Measurements from ENCODE around the gene RLN3. TPM values are rescaled to one million over a fixed set of nuclear protein-coding genes. Genes with fewer than 3 reads are reported as not detected.

RLN3 gene
- total and polyA plus RNA-seq, 8 donors: not detected

- no peaks in the 10 kb centered on the region for H3K27me3 ChIP-seq
- peaks cover 8 to 70% (median 63%) of the 10 kb centered on the region in 4 donors for H3K36me3 ChIP-seq
- no peaks in the 10 kb centered on the region for H3K9me3 ChIP-seq
- DNase-seq: no peak
- intact Hi-C loops (cut with DNase I; ENCODE audit: low total_unique reads): no loop called here
- WGBS, 5 donors: 91 to 96% (median 94%) methylated on average over 3 to 7 of the region's 7 CpGs
- peaks cover 8 to 16% (median 13%) of the 10 kb centered on the region in 4 donors for H3K4me1 ChIP-seq
- H3K4me3 ChIP-seq: no peak overlapping the region
- H3K27ac ChIP-seq: no peak overlapping the region
- no peak for TF ChIP-seq POLR2AphosphoS5 (IDR thresholded peaks at IDR 0.05)
- TF ChIP-seq EP300 (IDR thresholded peaks at IDR 0.05): no peak
- TF ChIP-seq CTCF (IDR thresholded peaks at IDR 0.05): no peak
- no peak for TF ChIP-seq POLR2A (IDR thresholded peaks at IDR 0.05)
These were observed 35.9 kb upstream of the RLN3 start for GRCh38 chr19:13992025-13992424.

GRCh38 chr19:13993590-13994300 is 34.2 kb upstream of the RLN3 start:
- Histone ChIP-seq H3K9me3 (peaks cover 0 to 1% (median under 1%) of the 10 kb centered on the region in 4 donors), H3K4me1 (no peaks in the 10 kb centered on the region), H3K27ac (no peak overlapping the region), H3K27me3 (no peaks in the 10 kb centered on the region), H3K4me3 (no peak overlapping the region), H3K36me3 (peaks cover 8 to 80% (median 66%) of the 10 kb centered on the region in 4 donors)
- TF ChIP-seq POLR2A (IDR thresholded peaks at IDR 0.05): no peak
- TF ChIP-seq CTCF (IDR thresholded peaks at IDR 0.05): no peak
- no peak for TF ChIP-seq POLR2AphosphoS5 (IDR thresholded peaks at IDR 0.05)
- no peak for TF ChIP-seq EP300 (IDR thresholded peaks at IDR 0.05)
- DNase-seq: no peak
- 81 to 86% (median 84%) methylated on average over 16 to 22 of the region's 22 CpGs for WGBS, 5 donors
- intact Hi-C loops (cut with DNase I; ENCODE audit: low total_unique reads): no loop called here

GRCh38 chr19:13995017-13995728 is 32.8 kb upstream of the RLN3 start:
- DNase-seq: no peak
- Histone ChIP-seq H3K27ac (no peak overlapping the region), H3K9me3 (peaks cover 0 to 7% (median 3%) of the 10 kb centered on the region in 4 donors), H3K4me1 (no peaks in the 10 kb centered on the region), H3K36me3 (peaks cover 8 to 81% (median 59%) of the 10 kb centered on the region in 4 donors), H3K4me3 (no peak overlapping the region), H3K27me3 (no peaks in the 10 kb centered on the region)
- TF ChIP-seq CTCF (IDR thresholded peaks at IDR 0.05) (no peak), POLR2AphosphoS5 (IDR thresholded peaks at IDR 0.05) (no peak), POLR2A (IDR thresholded peaks at IDR 0.05) (no peak), EP300 (IDR thresholded peaks at IDR 0.05) (no peak)
- 81 to 89% (median 87%) methylated on average over 9 to 13 of the region's 13 CpGs for WGBS, 5 donors
- intact Hi-C loops (cut with DNase I; ENCODE audit: low total_unique reads): no loop called here

- WGBS, 5 donors: 85 to 94% (median 85%) methylated on average over 9 to 14 of the region's 14 CpGs
These were observed 31.8 kb upstream of the RLN3 start for GRCh38 chr19:13995878-13996765.

More at GRCh38 chr19:13995878-13996765, 31.8 kb upstream of the RLN3 start:
- no peak for DNase-seq
- Histone ChIP-seq H3K4me1 (no peaks in the 10 kb centered on the region), H3K36me3 (peaks cover 8 to 79% (median 50%) of the 10 kb centered on the region in 4 donors), H3K4me3 (no peak overlapping the region), H3K9me3 (peaks cover 0 to 7% (median 3%) of the 10 kb centered on the region in 4 donors), H3K27ac (no peak overlapping the region), H3K27me3 (no peaks in the 10 kb centered on the region)
- no peak for TF ChIP-seq EP300 (IDR thresholded peaks at IDR 0.05)
- no peak for TF ChIP-seq POLR2A (IDR thresholded peaks at IDR 0.05)
- TF ChIP-seq CTCF (IDR thresholded peaks at IDR 0.05): no peak
- TF ChIP-seq POLR2AphosphoS5 (IDR thresholded peaks at IDR 0.05): no peak
- intact Hi-C loops (cut with DNase I; ENCODE audit: low total_unique reads): no loop called here
